ENCODE data around the gene TMEM108.

Gene TMEM108

GRCh38 chr3:133366921-133367320, 328.7 kb downstream of the TMEM108 start:
- DNase-seq, result no peak

DNA sequence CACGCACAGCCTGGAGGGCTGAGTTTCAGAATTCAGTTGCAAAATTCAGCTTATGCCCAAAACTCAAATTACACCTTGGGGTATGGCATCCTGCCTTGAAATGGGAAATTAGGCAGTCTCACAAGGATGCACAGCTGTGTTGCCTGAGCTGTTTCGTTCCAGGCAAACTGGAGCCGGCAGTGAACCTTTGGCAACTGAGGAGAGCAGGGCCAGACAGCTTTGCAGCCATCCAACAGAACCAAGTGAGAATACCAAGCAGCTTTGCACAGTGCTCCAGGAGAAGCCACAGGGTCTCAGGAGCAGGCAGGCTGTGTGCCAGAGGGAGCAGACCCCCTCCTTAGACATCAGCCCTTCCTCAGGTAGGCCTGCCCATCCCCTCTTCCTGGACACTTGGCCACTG, 329.2 kb downstream of the TMEM108 start:
- DNase-seq, result no peak

DNA sequence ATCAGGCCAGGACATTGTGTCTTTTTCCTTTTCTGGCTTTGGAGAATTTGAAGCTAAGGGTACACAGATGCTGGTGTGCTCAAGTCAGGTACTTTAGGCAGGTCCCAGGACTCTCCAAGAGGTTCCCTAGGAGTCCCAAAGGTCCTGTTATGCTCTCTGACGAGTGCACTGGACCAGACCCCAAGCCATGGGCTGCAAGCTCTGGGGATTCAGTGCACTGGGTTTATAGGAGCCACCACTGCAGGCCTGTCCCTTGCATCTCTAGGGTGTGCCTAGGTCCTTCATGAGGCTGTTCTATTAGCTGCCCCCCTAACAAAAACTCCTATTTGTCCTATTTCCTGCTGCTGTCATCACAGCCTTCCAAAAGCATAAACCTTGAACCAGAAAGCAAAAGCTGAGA, 329.8 kb downstream of the TMEM108 start:
- no peak for DNase-seq

DNA sequence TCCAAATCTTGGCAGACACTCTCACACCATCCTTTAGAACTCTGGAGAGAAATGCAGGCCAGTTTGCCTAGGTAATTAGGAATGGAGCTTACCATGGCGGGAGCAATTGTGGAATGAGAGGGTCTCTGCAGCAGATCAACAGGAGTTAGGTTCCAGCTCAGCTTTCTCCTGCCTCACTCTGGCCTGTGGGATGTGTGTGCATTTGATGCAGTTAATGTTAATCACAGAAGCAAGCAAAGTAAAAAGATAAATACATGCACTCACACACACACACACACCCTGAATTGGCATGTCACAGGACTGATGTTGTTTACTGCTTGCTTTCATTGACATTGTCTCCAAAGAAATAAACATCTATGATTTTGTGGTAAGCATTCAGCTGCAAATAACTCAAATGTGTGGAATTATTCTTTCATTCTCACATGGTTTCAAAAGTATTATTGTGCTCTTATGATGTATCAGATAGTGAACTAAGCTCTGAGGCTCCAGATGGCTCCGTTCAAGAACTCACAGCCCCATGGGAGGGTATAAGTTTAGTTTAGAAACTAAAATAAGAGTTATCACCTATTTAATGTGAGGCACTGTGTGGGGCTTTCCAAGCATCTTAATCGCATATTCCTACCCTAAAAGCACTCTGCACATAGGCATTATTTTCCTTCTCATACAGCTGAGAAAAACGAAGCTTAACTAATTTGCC, 330.3 kb downstream of the TMEM108 start:
- no peak for DNase-seq

DNA sequence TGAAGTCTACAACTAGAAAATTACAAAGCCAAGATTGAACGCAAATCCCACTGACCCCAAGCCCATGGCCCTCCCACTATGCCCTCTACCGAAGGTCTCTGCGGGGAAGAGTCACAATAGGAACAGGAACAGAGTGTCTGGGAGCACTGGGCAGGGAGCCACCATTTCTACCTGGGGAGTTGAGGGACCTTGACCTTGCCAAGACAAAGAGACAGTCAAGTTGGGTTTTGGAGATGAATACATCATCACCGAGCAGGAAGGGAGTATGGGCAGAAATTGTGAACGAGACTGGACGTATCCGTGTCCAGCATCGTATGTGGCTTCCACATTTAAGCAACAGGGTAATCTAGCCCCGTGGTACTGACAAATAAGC, 330.9 kb downstream of the TMEM108 start:
- no peak for DNase-seq

DNA sequence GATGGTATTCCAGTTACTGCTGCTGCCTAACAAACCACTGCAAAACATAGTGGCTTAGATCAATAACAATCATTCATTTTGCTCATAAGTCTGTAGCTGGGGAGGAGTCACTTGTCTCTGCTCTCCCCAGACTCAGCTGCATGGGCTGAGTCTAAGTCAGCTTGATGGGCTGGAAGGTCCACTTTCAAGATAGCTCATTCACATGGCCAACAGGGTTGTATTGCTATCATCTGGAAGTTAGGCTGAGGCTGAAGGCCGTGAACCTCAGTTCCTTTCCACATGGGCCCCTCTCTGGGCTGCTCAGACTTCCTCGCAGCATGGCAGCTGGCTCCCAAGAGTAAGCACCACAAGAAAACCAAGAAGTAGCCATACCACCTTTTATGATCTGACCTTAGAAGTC, 333.0 kb downstream of the TMEM108 start:
- no peak for DNase-seq

GRCh38 chr3:133371676-133372075, 333.5 kb downstream of the TMEM108 start:
- DNase-seq, result no peak

GRCh38 chr3:133374708-133375402, 336.7 kb downstream of the TMEM108 start:
- no peak for DNase-seq

GRCh38 chr3:133375403-133375745, 337.2 kb downstream of the TMEM108 start:
- no peak for DNase-seq

GRCh38 chr3:133376810-133377209, 338.6 kb downstream of the TMEM108 start:
- DNase-seq, result no peak

DNA sequence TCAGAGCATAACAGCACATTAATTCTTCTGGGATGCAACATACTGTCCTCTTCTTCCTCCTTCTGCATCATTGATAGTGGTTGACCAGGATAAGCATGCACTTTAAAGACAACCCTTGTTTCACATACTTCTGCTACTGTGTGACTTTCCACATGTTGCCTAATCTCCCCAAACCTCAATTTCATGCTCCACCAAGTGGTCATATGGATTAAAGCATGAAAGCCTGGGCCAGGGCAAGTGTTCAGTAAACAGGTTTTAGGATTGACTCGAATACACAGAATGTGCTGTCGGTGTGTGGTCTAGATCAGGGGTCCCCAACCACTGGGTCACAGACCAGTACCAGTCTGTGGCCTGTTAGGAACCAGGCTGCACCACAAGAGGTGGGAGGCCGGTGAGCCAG, 339.2 kb downstream of the TMEM108 start:
- no peak for DNase-seq

GRCh38 chr3:133379926-133380325, 341.7 kb downstream of the TMEM108 start:
- no peak for DNase-seq

DNA sequence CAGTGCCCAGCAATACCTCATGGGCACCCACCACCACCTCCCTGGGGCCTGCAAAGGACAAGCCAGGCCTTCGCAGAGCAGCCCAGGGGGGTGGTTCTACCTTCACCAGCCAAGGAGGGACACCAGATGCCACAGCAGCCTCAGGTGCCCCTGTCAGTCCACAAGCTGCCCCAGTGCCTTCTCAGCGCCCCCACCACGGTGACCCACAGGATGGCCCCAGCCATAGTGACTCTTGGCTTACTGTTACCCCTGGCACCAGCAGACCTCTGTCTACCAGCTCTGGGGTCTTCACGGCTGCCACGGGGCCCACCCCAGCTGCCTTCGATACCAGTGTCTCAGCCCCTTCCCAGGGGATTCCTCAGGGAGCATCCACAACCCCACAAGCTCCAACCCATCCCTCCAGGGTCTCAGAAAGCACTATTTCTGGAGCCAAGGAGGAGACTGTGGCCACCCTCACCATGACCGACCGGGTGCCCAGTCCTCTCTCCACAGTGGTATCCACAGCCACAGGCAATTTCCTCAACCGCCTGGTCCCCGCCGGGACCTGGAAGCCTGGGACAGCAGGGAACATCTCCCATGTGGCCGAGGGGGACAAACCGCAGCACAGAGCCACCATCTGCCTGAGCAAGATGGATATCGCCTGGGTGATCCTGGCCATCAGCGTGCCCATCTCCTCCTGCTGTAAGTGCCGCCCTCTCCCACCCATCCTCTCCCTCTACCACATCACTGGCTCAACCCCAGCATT, 342.5 kb downstream of the TMEM108 start:
- no peak for DNase-seq

DNA sequence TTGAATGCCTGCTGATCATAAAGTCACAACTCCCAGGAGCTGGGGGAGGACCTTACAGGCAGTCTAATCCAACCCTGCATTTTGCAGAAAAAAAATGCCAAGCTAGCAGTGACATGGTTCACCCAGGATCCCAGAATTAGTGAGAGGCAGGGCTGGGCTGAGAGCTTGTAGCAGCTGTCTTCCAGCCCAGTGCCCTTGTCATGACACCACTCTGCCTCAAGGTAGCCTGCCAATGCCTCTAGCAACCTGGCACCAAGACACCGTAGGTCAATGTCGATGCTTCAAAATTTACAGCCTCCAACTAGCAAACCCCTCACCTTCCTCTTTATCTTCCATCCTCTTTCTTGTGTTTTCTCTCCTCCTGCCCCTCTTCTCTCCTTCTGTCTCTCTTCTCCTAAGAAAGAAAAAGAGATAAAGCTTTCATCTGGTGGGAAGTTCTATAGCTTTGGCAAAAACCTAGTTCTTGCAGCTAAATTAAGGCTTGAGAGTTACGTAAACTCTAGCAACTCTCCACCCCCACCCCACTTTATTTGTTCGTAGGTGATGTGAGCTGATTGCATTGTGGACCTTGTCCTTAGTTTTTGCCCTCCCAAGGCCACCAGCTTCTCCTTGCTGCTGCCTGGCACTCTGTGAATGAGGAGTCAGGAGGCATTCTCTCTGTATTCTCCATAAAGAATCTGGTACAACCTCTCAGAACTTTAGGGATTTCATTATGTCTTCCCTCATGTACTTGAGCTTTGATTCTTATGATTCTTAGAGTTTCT, 343.3 kb downstream of the TMEM108 start:
- DNase-seq, result no peak

DNA sequence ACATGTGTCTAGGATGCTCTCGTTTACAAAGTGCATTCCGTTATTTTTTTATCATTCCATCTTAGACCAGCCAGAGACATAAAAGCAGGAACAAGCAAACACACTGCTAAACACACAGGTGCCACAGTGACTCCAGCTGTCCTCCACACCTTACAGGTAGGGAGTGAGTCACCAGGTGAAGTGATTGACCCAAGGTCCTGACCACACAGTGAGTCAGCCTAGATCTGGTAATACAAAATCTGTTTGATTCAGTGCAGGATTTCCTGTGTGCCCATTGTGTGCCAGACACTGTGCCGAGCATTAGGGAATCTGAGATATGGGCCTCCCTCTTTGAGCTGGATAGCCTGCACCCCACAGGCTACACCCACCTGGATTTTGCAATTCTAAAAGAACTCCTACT, 345.0 kb downstream of the TMEM108 start:
- no peak for DNase-seq

DNA sequence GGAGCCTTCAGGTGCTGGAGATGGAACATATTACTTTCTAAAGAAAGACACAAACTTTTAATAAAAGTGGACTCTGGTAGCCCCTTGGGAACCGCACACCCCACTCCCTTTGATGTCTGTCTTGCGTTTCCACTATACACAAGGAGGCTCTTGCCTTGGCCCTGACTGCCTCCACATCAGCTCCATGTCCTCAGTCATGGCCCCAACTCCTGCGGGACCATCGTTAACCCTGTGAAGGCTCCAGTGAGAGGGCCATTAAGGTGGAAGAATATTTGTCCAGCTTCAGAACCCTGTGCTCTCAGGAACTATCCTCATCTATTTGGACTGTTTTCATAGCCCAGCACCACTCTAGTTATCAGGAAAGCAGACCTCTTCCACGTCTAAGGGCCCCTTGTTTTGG, 345.6 kb downstream of the TMEM108 start:
- no peak for DNase-seq

- peak; percentile 39 for DNase-seq
Observed at GRCh38 chr3:133384331-133385027, 346.3 kb downstream of the TMEM108 start.

DNA sequence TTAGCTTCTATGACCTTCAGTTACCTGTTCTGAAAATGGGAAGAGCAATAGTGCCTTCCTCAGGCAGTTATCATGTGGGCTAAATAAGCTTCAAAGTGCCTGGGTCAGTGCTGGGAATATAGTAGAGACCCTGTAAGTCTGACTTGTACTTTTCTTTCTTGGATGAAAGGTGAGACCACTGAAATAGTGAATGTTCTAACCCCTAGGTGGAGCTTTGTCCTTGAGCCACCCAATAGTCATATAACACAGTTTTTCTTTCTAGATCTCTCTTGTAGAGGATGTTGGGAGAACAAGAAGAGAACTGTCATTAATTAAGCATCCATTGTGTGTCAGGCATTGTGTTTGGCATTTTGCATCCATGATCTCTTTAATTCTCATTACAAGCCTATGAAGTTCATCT, 348.7 kb downstream of the TMEM108 start:
- no peak for DNase-seq

DNA sequence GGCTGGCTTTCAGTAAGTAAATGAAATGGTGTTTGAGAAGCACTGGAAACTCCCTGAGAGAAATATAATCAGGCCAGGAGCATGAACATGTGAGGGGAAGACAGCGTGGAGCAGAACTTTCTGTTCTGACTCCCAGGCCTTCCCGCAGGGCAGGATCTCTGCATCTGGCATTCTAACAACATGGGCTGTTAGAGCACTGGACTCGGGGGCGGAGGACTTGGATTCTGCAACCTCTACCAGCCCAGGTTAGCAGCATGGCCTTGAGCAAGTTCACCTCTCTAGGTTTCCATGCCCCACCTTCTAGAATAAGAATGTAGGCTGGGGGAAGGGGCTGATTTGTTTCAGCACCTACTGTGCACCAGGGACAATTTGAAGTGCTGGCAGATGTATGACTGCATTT, 349.1 kb downstream of the TMEM108 start:
- DNase-seq, result no peak

- DNase-seq, result no peak
Observed at GRCh38 chr3:133388696-133389395, 350.7 kb downstream of the TMEM108 start.

- no peak for DNase-seq
Observed at GRCh38 chr3:133390715-133391114, 352.5 kb downstream of the TMEM108 start.

DNA sequence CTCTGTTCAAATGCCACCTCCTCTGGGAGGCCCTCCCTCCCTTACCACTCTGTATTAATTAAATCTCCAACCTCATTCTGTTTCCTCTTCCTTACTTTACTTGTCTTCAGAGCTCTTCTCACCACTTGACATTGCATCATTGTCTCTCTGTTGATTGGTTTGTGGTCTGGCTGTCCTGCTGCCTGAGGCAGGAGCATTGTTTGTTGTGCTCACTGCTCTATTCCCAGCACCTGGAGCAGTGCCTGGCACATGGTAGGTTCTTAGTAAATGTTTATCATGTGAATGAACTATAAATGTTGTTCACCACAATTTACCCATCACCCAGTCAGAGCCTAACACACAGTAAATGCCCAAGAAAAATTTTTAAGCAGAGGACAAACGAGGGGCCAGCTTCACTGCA, 355.0 kb downstream of the TMEM108 start:
- DNase-seq, result no peak

Data from NCI-H510A treated with DMSO at 0.1 percent for 48 hours (cell line).